ENCODE data around the gene CHCHD6.

GRCh38 chr3:126680667-126681055 is 23.4 kb upstream of the CHCHD6 start:
- no peak for TF ChIP-seq CTCF (IDR thresholded peaks at IDR 0.05)
- TF ChIP-seq POLR2A (IDR thresholded peaks at IDR 0.05) = no peak
